Hepatocyte (in vitro differentiated cells): ENCODE measurements around the gene EXPH5.

ENCODE experiments used
- EZH2 ChIP-seq: fragments of 200-600 bp; sonication (generic); IDR thresholded peaks from 2 replicates; pipeline ENCODE4 v1.6.1; 2016; ENCODE audit warnings: antibody characterized with exemption, mild to moderate bottlenecking, borderline replicate concordance
- EZH2phosphoT487 ChIP-seq: fragments of 200-600 bp; sonication (generic); IDR thresholded peaks from one replicate; pipeline ENCODE4 v1.6.1; 2018; ENCODE audit warnings: antibody characterized with exemption, mild to moderate bottlenecking, low read depth, moderate library complexity; ENCODE audit not compliant: unreplicated experiment, severe bottlenecking
- TF ChIP-seq, protein P1 (sequence below): fragments of 200-600 bp; sonication (generic); IDR thresholded peaks from 2 replicates; pipeline ENCODE4 v1.5.1; 2016; ENCODE audit warnings: antibody characterized with exemption, mild to moderate bottlenecking; ENCODE audit not compliant: poor library complexity

DNA sequence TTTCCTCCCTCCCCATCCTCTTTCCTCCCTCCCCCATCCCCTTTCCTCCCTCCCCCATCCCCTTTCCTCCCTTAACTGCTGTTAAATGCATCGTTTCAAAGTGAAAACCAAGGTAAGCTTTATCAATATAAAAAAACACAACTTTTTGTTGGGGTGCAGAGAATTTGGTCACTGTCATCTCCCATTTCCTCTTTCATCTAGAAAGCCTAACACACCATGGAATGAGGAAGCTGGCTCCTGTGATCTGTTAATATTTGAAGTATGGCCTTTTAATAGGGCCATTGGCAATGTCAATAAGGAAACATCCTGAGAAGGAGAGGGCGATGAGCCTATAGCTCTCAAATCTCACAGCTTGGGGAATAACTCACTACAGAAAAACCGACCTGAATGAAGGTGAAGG, 7.0 kb downstream of the EXPH5 start:
- TF ChIP-seq, protein P1, sequence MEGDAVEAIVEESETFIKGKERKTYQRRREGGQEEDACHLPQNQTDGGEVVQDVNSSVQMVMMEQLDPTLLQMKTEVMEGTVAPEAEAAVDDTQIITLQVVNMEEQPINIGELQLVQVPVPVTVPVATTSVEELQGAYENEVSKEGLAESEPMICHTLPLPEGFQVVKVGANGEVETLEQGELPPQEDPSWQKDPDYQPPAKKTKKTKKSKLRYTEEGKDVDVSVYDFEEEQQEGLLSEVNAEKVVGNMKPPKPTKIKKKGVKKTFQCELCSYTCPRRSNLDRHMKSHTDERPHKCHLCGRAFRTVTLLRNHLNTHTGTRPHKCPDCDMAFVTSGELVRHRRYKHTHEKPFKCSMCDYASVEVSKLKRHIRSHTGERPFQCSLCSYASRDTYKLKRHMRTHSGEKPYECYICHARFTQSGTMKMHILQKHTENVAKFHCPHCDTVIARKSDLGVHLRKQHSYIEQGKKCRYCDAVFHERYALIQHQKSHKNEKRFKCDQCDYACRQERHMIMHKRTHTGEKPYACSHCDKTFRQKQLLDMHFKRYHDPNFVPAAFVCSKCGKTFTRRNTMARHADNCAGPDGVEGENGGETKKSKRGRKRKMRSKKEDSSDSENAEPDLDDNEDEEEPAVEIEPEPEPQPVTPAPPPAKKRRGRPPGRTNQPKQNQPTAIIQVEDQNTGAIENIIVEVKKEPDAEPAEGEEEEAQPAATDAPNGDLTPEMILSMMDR: no peak
- TF ChIP-seq EZH2: no peak
- TF ChIP-seq EZH2phosphoT487: no peak
